GM12801 (cell line): Measurements from ENCODE around the gene RNF32.

Experiments
- CTCF ChIP-seq: IDR thresholded peaks from one replicate; pipeline ENCODE4 v1.5.1; 2011; ENCODE audit warnings: control low read depth; ENCODE audit not compliant: insufficient read length; ENCODE audit errors: extremely low read depth

Gene RNF32

GRCh38 chr7:156628562-156628961 lies 12.0 kb upstream of the RNF32 start:
- TF ChIP-seq CTCF, result no peak

GRCh38 chr7:156629873-156630272 lies 10.7 kb upstream of the RNF32 start:
- no peak for TF ChIP-seq CTCF

- no peak for TF ChIP-seq CTCF
Measured at GRCh38 chr7:156634117-156634516, 6.5 kb upstream of the RNF32 start.

- TF ChIP-seq CTCF, result no peak
Measured at GRCh38 chr7:156635529-156636385, 4.8 kb upstream of the RNF32 start.

GRCh38 chr7:156638443-156639077 lies 2.0 kb upstream of the RNF32 start:
- no peak for TF ChIP-seq CTCF

- no peak for TF ChIP-seq CTCF
Measured at GRCh38 chr7:156639426-156640256, 933 bp upstream of the RNF32 start.

GRCh38 chr7:156640949-156641485 lies 443 bp downstream of the RNF32 start:
- no peak for TF ChIP-seq CTCF
